ENCODE data around the gene GNAQ.

DNA sequence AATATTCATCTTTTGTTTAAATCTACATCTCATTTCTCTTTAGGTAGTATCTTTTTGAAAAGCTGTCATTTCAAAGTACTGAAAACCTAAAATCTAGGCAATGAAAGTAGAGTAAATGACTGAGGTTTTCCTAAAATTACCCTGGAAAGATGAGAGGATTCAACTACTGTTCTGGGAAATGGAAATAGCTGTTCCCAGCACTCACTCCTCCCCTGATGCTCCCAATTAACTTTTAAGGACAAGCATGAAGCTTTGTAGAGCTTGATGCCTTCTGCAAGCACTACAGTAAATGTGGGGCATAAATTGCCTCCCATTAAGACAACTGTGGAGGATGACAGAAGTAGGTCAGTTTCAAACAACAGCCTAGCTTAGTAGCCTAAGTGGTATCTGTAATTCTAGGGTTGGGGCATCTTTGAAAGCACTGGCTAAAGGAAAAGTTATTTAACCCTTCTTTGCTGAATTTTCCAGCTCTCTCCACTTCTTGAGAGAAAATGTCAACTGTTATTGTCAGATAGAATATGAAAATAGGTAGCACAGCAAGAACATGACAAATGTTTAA lies 283.3 kb downstream of the GNAQ start:
- TF ChIP-seq POLR2A (IDR thresholded peaks at IDR 0.05): no peak
- TF ChIP-seq, protein P1, sequence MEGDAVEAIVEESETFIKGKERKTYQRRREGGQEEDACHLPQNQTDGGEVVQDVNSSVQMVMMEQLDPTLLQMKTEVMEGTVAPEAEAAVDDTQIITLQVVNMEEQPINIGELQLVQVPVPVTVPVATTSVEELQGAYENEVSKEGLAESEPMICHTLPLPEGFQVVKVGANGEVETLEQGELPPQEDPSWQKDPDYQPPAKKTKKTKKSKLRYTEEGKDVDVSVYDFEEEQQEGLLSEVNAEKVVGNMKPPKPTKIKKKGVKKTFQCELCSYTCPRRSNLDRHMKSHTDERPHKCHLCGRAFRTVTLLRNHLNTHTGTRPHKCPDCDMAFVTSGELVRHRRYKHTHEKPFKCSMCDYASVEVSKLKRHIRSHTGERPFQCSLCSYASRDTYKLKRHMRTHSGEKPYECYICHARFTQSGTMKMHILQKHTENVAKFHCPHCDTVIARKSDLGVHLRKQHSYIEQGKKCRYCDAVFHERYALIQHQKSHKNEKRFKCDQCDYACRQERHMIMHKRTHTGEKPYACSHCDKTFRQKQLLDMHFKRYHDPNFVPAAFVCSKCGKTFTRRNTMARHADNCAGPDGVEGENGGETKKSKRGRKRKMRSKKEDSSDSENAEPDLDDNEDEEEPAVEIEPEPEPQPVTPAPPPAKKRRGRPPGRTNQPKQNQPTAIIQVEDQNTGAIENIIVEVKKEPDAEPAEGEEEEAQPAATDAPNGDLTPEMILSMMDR (IDR thresholded peaks at IDR 0.05): no peak
